Smooth muscle cell (in vitro differentiated cells): ENCODE results near the gene SERPINE2. TPM values are rescaled to one million over a fixed set of nuclear protein-coding genes. Genes with fewer than 3 reads are reported as not detected.

ENCODE experiments used
- DNase-seq: peaks from one replicate; lab custom pipeline; 2025; ENCODE audit not compliant: unreplicated experiment; lab: John Stamatoyannopoulos, UW
- H2AFZ ChIP-seq: fragments of 200-600 bp; sonication (generic); 2 replicates; pipeline ENCODE4 v1.6.0; 2016; ENCODE audit warnings: antibody characterized with exemption, low read depth, mild to moderate bottlenecking
- H3F3A ChIP-seq: fragments of 200-600 bp; sonication (generic); 2 replicates; pipeline ENCODE4 v1.6.0; 2017; ENCODE audit warnings: antibody characterized with exemption, low read depth
- H3K27ac ChIP-seq: fragments of 200-600 bp; sonication (generic); 2 replicates; pipeline ENCODE4 v1.5.1; 2016; ENCODE audit warnings: low read depth, mild to moderate bottlenecking
- H3K27me3 ChIP-seq: fragments of 200-600 bp; sonication (generic); 2 replicates; pipeline ENCODE4 v1.6.1; 2016; ENCODE audit warnings: low read depth, mild to moderate bottlenecking
- H3K36me3 ChIP-seq: fragments of 200-600 bp; sonication (generic); 2 replicates; pipeline ENCODE4 v1.5.1; 2016; ENCODE audit warnings: low read depth
- H3K4me1 ChIP-seq: fragments of 200-600 bp; sonication (generic); 2 replicates; pipeline ENCODE4 v1.5.1; 2016; ENCODE audit warnings: low read depth
- H3K4me2 ChIP-seq: fragments of 200-600 bp; sonication (generic); 2 replicates; pipeline ENCODE4 v1.6.0; 2016; ENCODE audit warnings: mild to moderate bottlenecking
- H3K4me3 ChIP-seq: fragments of 200-600 bp; sonication (generic); 2 replicates; pipeline ENCODE4 v1.5.1; 2016; ENCODE audit warnings: mild to moderate bottlenecking
- H3K79me2 ChIP-seq: fragments of 200-600 bp; sonication (generic); 2 replicates; pipeline ENCODE4 v1.6.0; 2016; ENCODE audit warnings: low read depth, mild to moderate bottlenecking
- H3K9ac ChIP-seq: fragments of 200-600 bp; sonication (generic); 2 replicates; pipeline ENCODE4 v1.6.0; 2016; ENCODE audit warnings: low read depth
- H3K9me3 ChIP-seq: fragments of 200-600 bp; sonication (generic); replicated peaks from 2 replicates; pipeline ENCODE4 v1.5.1; 2016; ENCODE audit warnings: low read depth
- H4K20me1 ChIP-seq: fragments of 200-600 bp; sonication (generic); 2 replicates; pipeline ENCODE4 v1.6.0; 2016; ENCODE audit warnings: low read depth
- CTCF ChIP-seq: fragments of 200-600 bp; sonication (generic); IDR thresholded peaks from 2 replicates; pipeline ENCODE4 v1.5.1; 2017; ENCODE audit warnings: borderline replicate concordance, mild to moderate bottlenecking, antibody characterized with exemption; ENCODE audit not compliant: insufficient read depth, poor library complexity, severe bottlenecking
- WGBS: methylation state at CpG from one replicate; pipeline ENCODE4 v1.1.7; 2016; ENCODE audit warnings: low lambda C conversion rate; 5-methylcytosine and 5-hydroxymethylcytosine counted together
- polyA plus RNA-seq: library from polyadenylated mRNA; unstranded; fragments of >200 nt; fragmentation: Nextera tagmentation; extraction: Ambion mirVana; gene quantifications from 2 replicates; pipeline ENCODE4 v1.2.1, GENCODE V29; 2016
- total RNA-seq: library from RNA; depleted of rRNA; stranded (reverse); fragments of >200 nt; gene quantifications from 2 replicates; pipeline ENCODE4 v1.2.3, GENCODE V29; 2014

Gene SERPINE2
- total and polyA plus RNA-seq, 2 experiments from 2014 or later: 2,183 to 3,094 TPM

DNA sequence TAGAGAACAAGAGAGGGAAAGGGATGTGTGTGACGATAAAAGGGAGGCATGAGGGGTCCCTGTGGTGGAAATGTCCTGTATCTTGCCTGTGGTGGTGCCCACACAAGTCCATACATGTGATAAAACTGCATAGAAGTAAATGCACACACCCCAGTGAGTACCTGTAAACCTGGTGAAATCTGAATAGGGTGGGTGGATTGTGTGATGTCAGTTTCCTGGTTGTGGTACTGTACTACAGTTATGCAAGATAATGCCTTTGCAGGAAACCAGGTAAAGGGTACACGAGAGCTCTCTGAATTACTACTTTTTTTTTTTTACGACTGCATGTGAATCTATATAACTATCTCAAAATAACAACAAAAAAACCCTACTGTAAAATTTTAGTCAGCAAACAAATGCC, 22.1 kb downstream of the SERPINE2 start:
- no peaks in the 10 kb centered on the region for H3K27me3 ChIP-seq
- H3K9ac ChIP-seq: no peak overlapping the region
- TF ChIP-seq CTCF: no peak
- H3F3A ChIP-seq: peaks cover 10% of the 10 kb centered on the region
- H3K27ac ChIP-seq: no peak overlapping the region
- no peak for DNase-seq
- H3K4me1 ChIP-seq: no peaks in the 10 kb centered on the region
- H4K20me1 ChIP-seq: peaks cover 98% of the 10 kb centered on the region
- no peak overlapping the region for H3K4me3 ChIP-seq
- no peak overlapping the region for H2AFZ ChIP-seq
- no peak overlapping the region for H3K4me2 ChIP-seq
- WGBS: 56% methylated on average over 3 of the region's 3 CpGs
- H3K9me3 ChIP-seq: no peaks in the 10 kb centered on the region
- no peaks in the 10 kb centered on the region for H3K36me3 ChIP-seq
- peaks cover 96% of the 10 kb centered on the region for H3K79me2 ChIP-seq

DNA sequence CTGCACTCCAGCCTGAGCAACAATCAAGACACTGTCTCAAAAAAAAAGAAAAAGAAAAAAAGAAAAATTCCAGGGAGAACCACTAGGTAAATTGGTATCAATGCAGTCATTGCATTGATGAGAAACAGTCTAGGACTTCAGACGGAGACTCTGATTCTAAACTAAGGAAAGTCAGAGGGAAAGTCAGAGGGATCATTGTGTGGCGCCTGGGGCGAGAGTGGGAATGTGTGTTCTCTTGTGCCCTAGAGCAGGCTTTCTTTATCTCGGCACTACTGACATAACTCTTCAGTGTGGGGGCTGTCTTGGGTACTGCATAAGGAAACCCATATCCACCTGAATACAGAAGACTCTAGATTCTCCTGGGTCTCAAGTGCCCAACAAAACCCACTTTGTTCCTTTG, 24.8 kb downstream of the SERPINE2 start:
- no peak overlapping the region for H3K9ac ChIP-seq
- peaks cover 100% of the 10 kb centered on the region for H4K20me1 ChIP-seq
- H2AFZ ChIP-seq: no peak overlapping the region
- H3K4me1 ChIP-seq: peaks cover 6% of the 10 kb centered on the region
- no peaks in the 10 kb centered on the region for H3K9me3 ChIP-seq
- WGBS: 50% methylated on average over 4 of the region's 4 CpGs
- H3K27me3 ChIP-seq: no peaks in the 10 kb centered on the region
- no peak for TF ChIP-seq CTCF
- no peak overlapping the region for H3K4me3 ChIP-seq
- H3K36me3 ChIP-seq: no peaks in the 10 kb centered on the region
- no peak overlapping the region for H3K4me2 ChIP-seq
- H3K79me2 ChIP-seq: peaks cover 96% of the 10 kb centered on the region
- H3F3A ChIP-seq: peaks cover 15% of the 10 kb centered on the region
- DNase-seq: no peak
- H3K27ac ChIP-seq: peak overlapping the region; percentile 23

DNA sequence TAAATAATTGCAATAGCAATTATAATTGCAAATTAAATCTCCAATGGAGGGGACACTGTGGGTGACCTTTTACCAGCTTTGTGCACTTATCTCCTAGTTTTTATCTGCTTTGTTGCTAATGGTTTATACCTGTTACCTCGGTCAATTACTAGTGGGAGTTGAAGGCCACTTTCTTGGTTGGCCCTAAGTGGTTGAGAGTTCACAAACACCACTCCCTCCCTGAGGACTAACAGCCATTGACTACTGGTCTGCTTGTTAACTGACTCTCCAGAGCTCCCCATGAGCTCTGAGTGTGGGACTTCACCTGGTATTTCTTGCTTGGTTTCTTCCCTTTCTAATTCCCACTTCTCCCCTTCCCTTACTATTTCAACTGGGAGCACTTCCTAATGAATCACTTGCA, 27.2 kb downstream of the SERPINE2 start:
- Histone ChIP-seq H3K4me2 (no peak overlapping the region), H3K9me3 (no peaks in the 10 kb centered on the region), H3K27me3 (no peaks in the 10 kb centered on the region), H3K27ac (no peak overlapping the region), H3K4me1 (peaks cover 23% of the 10 kb centered on the region), H3F3A (peaks cover 18% of the 10 kb centered on the region), H3K9ac (no peak overlapping the region), H3K4me3 (no peak overlapping the region), H3K36me3 (no peaks in the 10 kb centered on the region), H4K20me1 (peaks cover 100% of the 10 kb centered on the region), H3K79me2 (peaks cover 91% of the 10 kb centered on the region), H2AFZ (no peak overlapping the region)
- DNase-seq: no peak
- TF ChIP-seq CTCF: no peak
- 71% methylated on average over 1 of the region's 1 CpG for WGBS

- Histone ChIP-seq H3K79me2 (peaks cover 90% of the 10 kb centered on the region), H3K9me3 (no peaks in the 10 kb centered on the region), H3K27me3 (no peaks in the 10 kb centered on the region), H3F3A (peaks cover 18% of the 10 kb centered on the region), H3K9ac (peak overlapping the region; percentile 10), H2AFZ (no peak overlapping the region), H3K36me3 (no peaks in the 10 kb centered on the region), H3K4me3 (no peak overlapping the region), H3K4me1 (peaks cover 23% of the 10 kb centered on the region), H4K20me1 (peaks cover 98% of the 10 kb centered on the region), H3K27ac (peak overlapping the region; percentile 73), H3K4me2 (peak overlapping the region; percentile 38)
- 75% methylated on average over 5 of the region's 5 CpGs for WGBS
- TF ChIP-seq CTCF: no peak
- no peak for DNase-seq
These were observed 29.3 kb downstream of the SERPINE2 start for GRCh38 chr2:224009605-224010315.
